CD14-positive monocyte (primary cell): ENCODE results near the gene PYROXD2. TPM values are rescaled to one million over a fixed set of nuclear protein-coding genes. Genes with fewer than 3 reads are reported as not detected.

Source experiments
- DNase-seq, 3 donors: peaks; one replicate each; pipeline ENCODE4 v3.0.0-alpha.2; 2011 to 2022
- H2AFZ ChIP-seq: 2 replicates; pipeline ENCODE4 v1.6.0; 2012; ENCODE audit warnings: mild to moderate bottlenecking, low read depth, low read length, inconsistent platforms; ENCODE audit not compliant: insufficient read depth, poor library complexity, severe bottlenecking
- H3K27ac ChIP-seq, 2 donors: 1 replicate in 1 of 2; 2 replicates in 1 of 2; pipeline ENCODE4 v1.5.1; 2012 to 2013; ENCODE audit warnings: low read length in 2 of 2, control low read depth in 1 of 2, inconsistent platforms in 1 of 2, low read depth in 1 of 2, mild to moderate bottlenecking in 1 of 2
- H3K27me3 ChIP-seq, 2 donors: one replicate each; pipeline versions ENCODE4 v1.6.0 to v1.6.1; 2011 to 2013; ENCODE audit warnings: low read length in 2 of 2; ENCODE audit not compliant: control insufficient read depth in 2 of 2, insufficient read depth in 2 of 2
- H3K36me3 ChIP-seq, 2 donors: replicated peaks in 1 of 2; 1 replicate in 1 of 2; 2 replicates in 1 of 2; pipeline versions ENCODE4 v1.5.1 to v1.6.1; 2012 to 2013; ENCODE audit warnings: low read length in 2 of 2, control low read depth in 1 of 2, inconsistent platforms in 1 of 2, mild to moderate bottlenecking in 1 of 2; ENCODE audit not compliant: insufficient read depth in 2 of 2, control insufficient read depth in 1 of 2
- H3K4me1 ChIP-seq, 2 donors: 1 replicate in 1 of 2; 2 replicates in 1 of 2; pipeline versions ENCODE4 v1.5.1 to v1.6.1; 2012 to 2013; ENCODE audit warnings: low read length in 2 of 2, control low read depth in 1 of 2, inconsistent platforms in 1 of 2, mild to moderate bottlenecking in 1 of 2, moderate library complexity in 1 of 2; ENCODE audit not compliant: insufficient read depth in 2 of 2, control insufficient read depth in 1 of 2
- H3K4me2 ChIP-seq: replicated peaks from 2 replicates; pipeline ENCODE3; 2012; ENCODE audit warnings: low read length, moderate library complexity, mild to moderate bottlenecking; ENCODE audit not compliant: poor library complexity, severe bottlenecking; ENCODE audit errors: extremely low read depth
- H3K4me3 ChIP-seq, 3 experiments: fragments of 200-600 bp in 1 of 3; sonication (generic) in 1 of 3; replicated peaks in 1 of 3; 1 replicate in 2 of 3; 2 replicates in 1 of 3; pipeline ENCODE4 v1.5.1; 2011 to 2013; ENCODE audit warnings: low read length in 3 of 3, mild to moderate bottlenecking in 3 of 3, control low read depth in 2 of 3, low read depth in 2 of 3, inconsistent platforms in 1 of 3, moderate library complexity in 1 of 3
- H3K79me2 ChIP-seq: 2 replicates; pipeline ENCODE4 v1.6.0; 2012; ENCODE audit warnings: mild to moderate bottlenecking, control low read depth, inconsistent platforms, low read length, moderate library complexity; ENCODE audit not compliant: insufficient read depth
- H3K9ac ChIP-seq: 2 replicates; pipeline ENCODE4 v1.6.0; 2017; ENCODE audit warnings: low read length, mild to moderate bottlenecking; ENCODE audit not compliant: insufficient read depth, poor library complexity, severe bottlenecking
- H3K9me3 ChIP-seq, 2 donors: replicated peaks in 1 of 2; 1 replicate in 1 of 2; 2 replicates in 1 of 2; pipeline versions ENCODE4 v1.5.1 to v1.6.1; 2012 to 2013; ENCODE audit warnings: low read length in 2 of 2, control low read depth in 1 of 2; ENCODE audit not compliant: control insufficient read depth in 1 of 2, insufficient read depth in 1 of 2
- H4K20me1 ChIP-seq: 2 replicates; pipeline ENCODE4 v1.6.0; 2012; ENCODE audit warnings: mild to moderate bottlenecking, low read length, control low read depth, moderate library complexity; ENCODE audit not compliant: insufficient read depth
- H3K27ac Mint-ChIP-seq, 7 donors: one replicate each; pipeline ENCODE4 v1.8.0; 2020; ENCODE audit warnings: mild to moderate bottlenecking in 7 of 7, mixed read lengths in 7 of 7, moderate library complexity in 6 of 7, inconsistent platforms in 2 of 7
- H3K27me3 Mint-ChIP-seq, 3 donors: one replicate each; pipeline ENCODE4 v1.8.0; 2021 to 2022; ENCODE audit warnings: low read depth in 3 of 3, mild to moderate bottlenecking in 3 of 3, mixed read lengths in 3 of 3, moderate library complexity in 3 of 3, inconsistent platforms in 1 of 3
- H3K36me3 Mint-ChIP-seq, 2 donors: one replicate each; pipeline ENCODE4 v1.8.0; 2020; ENCODE audit warnings: mixed read lengths in 2 of 2, inconsistent platforms in 1 of 2, mild to moderate bottlenecking in 1 of 2
- H3K4me1 Mint-ChIP-seq: one replicate; pipeline ENCODE4 v1.8.0; 2020; ENCODE audit warnings: mild to moderate bottlenecking, mixed read lengths
- H3K4me3 Mint-ChIP-seq, 2 donors: one replicate each; pipeline ENCODE4 v1.8.0; 2020; ENCODE audit warnings: mild to moderate bottlenecking in 2 of 2, mixed read lengths in 2 of 2, moderate library complexity in 1 of 2
- H3K9me3 Mint-ChIP-seq, 7 donors: one replicate each; pipeline ENCODE4 v1.8.0; 2020 to 2022; ENCODE audit warnings: mixed read lengths in 7 of 7, mild to moderate bottlenecking in 6 of 7, moderate library complexity in 6 of 7, inconsistent platforms in 2 of 7
- CTCF ChIP-seq: fragments of 200-600 bp; IDR thresholded peaks from one replicate; pipeline ENCODE4 v1.8.0; 2022; ENCODE audit warnings: antibody characterized with exemption, mild to moderate bottlenecking
- WGBS: methylation state at CpG from one replicate; pipeline ENCODE4 v1.1.5; 2013; ENCODE audit warnings: missing lambda C conversion rate; ENCODE audit not compliant: insufficient coverage; 5-methylcytosine and 5-hydroxymethylcytosine counted together
- intact Hi-C, 2 donors: fragments of 100-400 bp; cut with micrococcal nuclease; formaldehyde crosslinking; loops; one replicate each; pipeline versions ENCODE4 v1.15.0 to v1.15.1; 2023
- polyA plus RNA-seq, 3 donors: library from polyadenylated mRNA; depleted of rRNA in 1 of 3; unstranded in 2 of 3; stranded (reverse) in 1 of 3; fragments of 300-500 nt in 2 of 3; fragments of >200 nt in 1 of 3; fragmentation: Illumina TruSeq in 2 of 3; gene quantifications; 1 replicate in 2 of 3; 2 replicates in 1 of 3; pipeline ENCODE4 v1.2.3, GENCODE V29; 2012 to 2021

PYROXD2 gene
- polyA plus RNA-seq, 3 donors: 0.27 to 21.6 (median 1.00) TPM

DNA sequence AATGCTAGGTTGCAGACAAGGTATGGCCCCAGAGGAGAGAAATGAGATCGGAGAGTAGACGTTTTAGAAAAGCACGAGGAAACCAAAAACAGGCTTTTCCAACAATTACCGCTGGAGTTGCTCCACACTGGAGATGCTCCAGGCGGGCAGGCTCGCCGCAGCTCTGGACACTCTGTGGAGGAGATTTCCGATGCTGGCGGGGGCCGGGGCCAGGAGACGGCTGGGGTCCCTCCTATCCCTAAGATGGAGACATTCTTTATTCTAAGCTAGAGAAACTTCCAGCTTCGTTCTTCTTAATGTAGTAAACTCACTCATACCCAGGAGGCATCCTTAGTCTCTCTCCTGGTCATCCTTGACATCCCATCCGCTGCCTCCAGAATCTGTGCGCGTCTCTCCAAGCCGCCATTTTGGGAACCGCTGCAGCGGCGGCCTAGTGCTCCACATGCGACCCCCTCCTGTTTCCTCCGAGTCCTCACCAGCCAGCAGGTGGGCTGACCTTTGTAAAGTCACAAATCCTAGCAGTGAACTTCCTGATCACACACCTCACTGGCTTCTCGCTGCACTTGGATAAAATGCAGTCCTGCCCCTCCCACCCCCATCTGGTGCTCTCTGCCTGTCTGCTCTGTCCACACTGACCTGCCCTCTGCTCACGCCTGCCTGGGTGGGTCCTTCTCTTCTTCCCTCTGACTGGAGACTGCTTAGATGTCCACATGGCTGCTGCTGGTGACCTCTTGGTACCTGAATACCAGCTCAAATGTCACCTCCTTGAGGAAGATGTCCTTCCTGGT, 11.9 kb downstream of the PYROXD2 start:
- intact Hi-C loops: no loop called here
- H2AFZ ChIP-seq: no peak overlapping the region
- H3K4me3 ChIP-seq: no peak overlapping the region
- no peak overlapping the region for H3K4me2 ChIP-seq
- Mint-ChIP-seq H3K9me3 (peaks cover 0 to 2% (median 0%) of the 10 kb centered on the region in 7 donors), H3K27ac (peak overlapping the region in 1 of 7 donors; percentile 53), H3K27me3 (peaks cover 0 to 6% (median 5%) of the 10 kb centered on the region in 3 donors), H3K4me1 (no peaks in the 10 kb centered on the region), H3K4me3 (no peak overlapping the region), H3K36me3 (peaks cover 0 to 8% of the 10 kb centered on the region in 2 donors)
- H3K4me1 ChIP-seq: no peaks in the 10 kb centered on the region
- no peak overlapping the region for H3K9ac ChIP-seq
- no peaks in the 10 kb centered on the region for H3K36me3 ChIP-seq
- no peak overlapping the region for H3K27ac ChIP-seq
- no peaks in the 10 kb centered on the region for H3K79me2 ChIP-seq
- DNase-seq: no peak
- H3K9me3 ChIP-seq: no peaks in the 10 kb centered on the region
- H4K20me1 ChIP-seq: no peaks in the 10 kb centered on the region
- H3K27me3 ChIP-seq: no peaks in the 10 kb centered on the region
- WGBS: 97% methylated on average over 19 of the region's 23 CpGs
- no peak for TF ChIP-seq CTCF

- TF ChIP-seq CTCF: no peak
- no peak overlapping the region for H3K4me3 Mint-ChIP-seq
- WGBS: 98% methylated on average over 7 of the region's 7 CpGs
- H3K27ac Mint-ChIP-seq: no peak overlapping the region
- H4K20me1 ChIP-seq: no peaks in the 10 kb centered on the region
- no peak overlapping the region for H3K9ac ChIP-seq
- no peak overlapping the region for H3K4me3 ChIP-seq
- intact Hi-C loops: no loop called here
- H3K36me3 Mint-ChIP-seq: peaks cover 0 to 8% of the 10 kb centered on the region in 2 donors
- no peaks in the 10 kb centered on the region for H3K36me3 ChIP-seq
- H2AFZ ChIP-seq: no peak overlapping the region
- no peak overlapping the region for H3K27ac ChIP-seq
- no peak overlapping the region for H3K4me2 ChIP-seq
- no peaks in the 10 kb centered on the region for H3K79me2 ChIP-seq
- no peaks in the 10 kb centered on the region for H3K27me3 ChIP-seq
- no peaks in the 10 kb centered on the region for H3K9me3 ChIP-seq
- H3K4me1 ChIP-seq: no peaks in the 10 kb centered on the region
- DNase-seq: no peak
- H3K4me1 Mint-ChIP-seq: peaks cover 3% of the 10 kb centered on the region
- no peaks in the 10 kb centered on the region for H3K9me3 Mint-ChIP-seq
- H3K27me3 Mint-ChIP-seq: peaks cover 0 to 5% (median 3%) of the 10 kb centered on the region in 3 donors
These were observed 12.5 kb downstream of the PYROXD2 start for GRCh38 chr10:98402478-98402877.
